ENCODE results near the gene TNFRSF1A.

DNA sequence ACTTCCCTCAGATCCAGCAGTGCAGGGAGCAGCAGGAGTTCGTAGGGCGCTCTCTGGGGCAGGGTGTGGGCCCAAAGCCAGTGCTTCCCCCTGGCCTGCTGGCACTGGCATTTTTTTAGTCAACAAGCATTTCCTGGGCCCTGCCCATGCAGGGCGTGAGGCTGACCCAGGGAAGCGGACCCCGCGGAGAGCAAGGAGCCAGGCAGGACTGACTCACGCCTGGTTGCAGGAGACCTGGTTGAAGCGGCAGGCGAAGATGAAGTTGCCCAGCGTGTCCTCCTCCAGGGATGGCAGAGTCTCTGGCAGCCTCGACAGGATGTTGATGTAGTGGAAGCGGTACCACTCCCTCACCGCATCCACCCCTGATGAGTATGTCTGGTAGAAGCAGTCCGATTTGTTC, 20.0 kb upstream of the TNFRSF1A start:
- TF ChIP-seq, protein P1, sequence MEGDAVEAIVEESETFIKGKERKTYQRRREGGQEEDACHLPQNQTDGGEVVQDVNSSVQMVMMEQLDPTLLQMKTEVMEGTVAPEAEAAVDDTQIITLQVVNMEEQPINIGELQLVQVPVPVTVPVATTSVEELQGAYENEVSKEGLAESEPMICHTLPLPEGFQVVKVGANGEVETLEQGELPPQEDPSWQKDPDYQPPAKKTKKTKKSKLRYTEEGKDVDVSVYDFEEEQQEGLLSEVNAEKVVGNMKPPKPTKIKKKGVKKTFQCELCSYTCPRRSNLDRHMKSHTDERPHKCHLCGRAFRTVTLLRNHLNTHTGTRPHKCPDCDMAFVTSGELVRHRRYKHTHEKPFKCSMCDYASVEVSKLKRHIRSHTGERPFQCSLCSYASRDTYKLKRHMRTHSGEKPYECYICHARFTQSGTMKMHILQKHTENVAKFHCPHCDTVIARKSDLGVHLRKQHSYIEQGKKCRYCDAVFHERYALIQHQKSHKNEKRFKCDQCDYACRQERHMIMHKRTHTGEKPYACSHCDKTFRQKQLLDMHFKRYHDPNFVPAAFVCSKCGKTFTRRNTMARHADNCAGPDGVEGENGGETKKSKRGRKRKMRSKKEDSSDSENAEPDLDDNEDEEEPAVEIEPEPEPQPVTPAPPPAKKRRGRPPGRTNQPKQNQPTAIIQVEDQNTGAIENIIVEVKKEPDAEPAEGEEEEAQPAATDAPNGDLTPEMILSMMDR (IDR thresholded peaks at IDR 0.05) = no peak
- no peak for TF ChIP-seq POLR2AphosphoS5 (IDR thresholded peaks at IDR 0.05; ENCODE audit: low read depth, low read length)
- TF ChIP-seq, protein P2, sequence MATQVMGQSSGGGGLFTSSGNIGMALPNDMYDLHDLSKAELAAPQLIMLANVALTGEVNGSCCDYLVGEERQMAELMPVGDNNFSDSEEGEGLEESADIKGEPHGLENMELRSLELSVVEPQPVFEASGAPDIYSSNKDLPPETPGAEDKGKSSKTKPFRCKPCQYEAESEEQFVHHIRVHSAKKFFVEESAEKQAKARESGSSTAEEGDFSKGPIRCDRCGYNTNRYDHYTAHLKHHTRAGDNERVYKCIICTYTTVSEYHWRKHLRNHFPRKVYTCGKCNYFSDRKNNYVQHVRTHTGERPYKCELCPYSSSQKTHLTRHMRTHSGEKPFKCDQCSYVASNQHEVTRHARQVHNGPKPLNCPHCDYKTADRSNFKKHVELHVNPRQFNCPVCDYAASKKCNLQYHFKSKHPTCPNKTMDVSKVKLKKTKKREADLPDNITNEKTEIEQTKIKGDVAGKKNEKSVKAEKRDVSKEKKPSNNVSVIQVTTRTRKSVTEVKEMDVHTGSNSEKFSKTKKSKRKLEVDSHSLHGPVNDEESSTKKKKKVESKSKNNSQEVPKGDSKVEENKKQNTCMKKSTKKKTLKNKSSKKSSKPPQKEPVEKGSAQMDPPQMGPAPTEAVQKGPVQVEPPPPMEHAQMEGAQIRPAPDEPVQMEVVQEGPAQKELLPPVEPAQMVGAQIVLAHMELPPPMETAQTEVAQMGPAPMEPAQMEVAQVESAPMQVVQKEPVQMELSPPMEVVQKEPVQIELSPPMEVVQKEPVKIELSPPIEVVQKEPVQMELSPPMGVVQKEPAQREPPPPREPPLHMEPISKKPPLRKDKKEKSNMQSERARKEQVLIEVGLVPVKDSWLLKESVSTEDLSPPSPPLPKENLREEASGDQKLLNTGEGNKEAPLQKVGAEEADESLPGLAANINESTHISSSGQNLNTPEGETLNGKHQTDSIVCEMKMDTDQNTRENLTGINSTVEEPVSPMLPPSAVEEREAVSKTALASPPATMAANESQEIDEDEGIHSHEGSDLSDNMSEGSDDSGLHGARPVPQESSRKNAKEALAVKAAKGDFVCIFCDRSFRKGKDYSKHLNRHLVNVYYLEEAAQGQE (IDR thresholded peaks at IDR 0.05; ENCODE audit: insufficient read depth in 1 of 2, low read depth in 2 of 2, low read length in 1 of 2) = no peak
